NT2/D1 (cell line): ENCODE measurements around the gene SCUBE3.

Experiments used
- DNase-seq: peaks from one replicate; pipeline ENCODE4 v3.0.0-alpha.2; 2011; ENCODE audit warnings: low read depth, low spot score
- H3K27me3 ChIP-seq: 2 replicates; pipeline ENCODE4 v1.6.0; 2011; ENCODE audit warnings: mild to moderate bottlenecking; ENCODE audit not compliant: insufficient read length, insufficient read depth
- H3K36me3 ChIP-seq: 2 replicates; pipeline ENCODE4 v1.6.1; 2011; ENCODE audit warnings: mild to moderate bottlenecking, low read length, mixed read lengths; ENCODE audit not compliant: insufficient read depth, insufficient read length
- H3K4me1 ChIP-seq: 2 replicates; pipeline ENCODE4 v1.5.1; 2011; ENCODE audit not compliant: insufficient read depth, insufficient read length
- H3K4me3 ChIP-seq: 2 replicates; pipeline ENCODE4 v1.5.1; 2011; ENCODE audit warnings: low read depth; ENCODE audit not compliant: insufficient read length
- H3K9ac ChIP-seq: 2 replicates; pipeline ENCODE4 v1.6.0; 2011; ENCODE audit warnings: low read depth; ENCODE audit not compliant: insufficient read length
- H3K9me3 ChIP-seq: 2 replicates; pipeline ENCODE4 v1.5.1; 2011; ENCODE audit warnings: mild to moderate bottlenecking, low read length; ENCODE audit not compliant: insufficient read depth
- SUZ12 ChIP-seq: IDR thresholded peaks from 2 replicates; pipeline ENCODE4 v1.6.1; 2011; ENCODE audit not compliant: insufficient read length, insufficient read depth; ENCODE audit errors: extremely low read depth
- YY1 ChIP-seq: IDR thresholded peaks from 2 replicates; pipeline ENCODE4 v1.6.1; 2011; ENCODE audit not compliant: insufficient read length, insufficient read depth
- ZNF274 ChIP-seq: IDR thresholded peaks from 2 replicates; pipeline ENCODE4 v1.6.1; 2011; ENCODE audit warnings: mild to moderate bottlenecking, low read depth, low read length

Gene SCUBE3

GRCh38 chr6:35218456-35218855, 4.7 kb downstream of the SCUBE3 start:
- no peak for DNase-seq
- peak overlapping the region; percentile 62 for H3K9ac ChIP-seq
- peaks cover 23% of the 10 kb centered on the region for H3K4me1 ChIP-seq
- peaks cover 16% of the 10 kb centered on the region for H3K27me3 ChIP-seq
- TF ChIP-seq SUZ12 (no peak), YY1 (no peak), ZNF274 (no peak)
- no peak overlapping the region for H3K4me3 ChIP-seq
- H3K36me3 ChIP-seq = peaks cover 36% of the 10 kb centered on the region
- no peaks in the 10 kb centered on the region for H3K9me3 ChIP-seq

- Histone ChIP-seq H3K9ac (no peak overlapping the region), H3K27me3 (peaks cover 13% of the 10 kb centered on the region), H3K9me3 (no peaks in the 10 kb centered on the region), H3K4me1 (peaks cover 23% of the 10 kb centered on the region), H3K4me3 (no peak overlapping the region), H3K36me3 (peaks cover 41% of the 10 kb centered on the region)
- no peak for DNase-seq
- TF ChIP-seq ZNF274 (no peak), SUZ12 (no peak), YY1 (no peak)
Measured at GRCh38 chr6:35219683-35220326, 6.0 kb downstream of the SCUBE3 start.

GRCh38 chr6:35220711-35221110, 7.0 kb downstream of the SCUBE3 start:
- H3K4me3 ChIP-seq = no peak overlapping the region
- TF ChIP-seq YY1 = no peak
- TF ChIP-seq ZNF274 = no peak
- TF ChIP-seq SUZ12 = no peak
- no peak overlapping the region for H3K9ac ChIP-seq
- peaks cover 46% of the 10 kb centered on the region for H3K36me3 ChIP-seq
- DNase-seq = no peak
- H3K4me1 ChIP-seq = peaks cover 21% of the 10 kb centered on the region
- no peaks in the 10 kb centered on the region for H3K9me3 ChIP-seq
- peaks cover 7% of the 10 kb centered on the region for H3K27me3 ChIP-seq

GRCh38 chr6:35223396-35223795, 9.6 kb downstream of the SCUBE3 start:
- no peak for DNase-seq
- Histone ChIP-seq H3K9me3 (no peaks in the 10 kb centered on the region), H3K4me3 (no peak overlapping the region), H3K4me1 (peaks cover 4% of the 10 kb centered on the region), H3K9ac (no peak overlapping the region), H3K36me3 (peaks cover 48% of the 10 kb centered on the region), H3K27me3 (peaks cover 10% of the 10 kb centered on the region)
- TF ChIP-seq YY1 = no peak
- no peak for TF ChIP-seq ZNF274
- TF ChIP-seq SUZ12 = no peak

- H3K9ac ChIP-seq = no peak overlapping the region
- no peaks in the 10 kb centered on the region for H3K4me1 ChIP-seq
- no peak for DNase-seq
- H3K36me3 ChIP-seq = peaks cover 46% of the 10 kb centered on the region
- TF ChIP-seq ZNF274 = no peak
- no peak for TF ChIP-seq SUZ12
- TF ChIP-seq YY1 = no peak
- H3K27me3 ChIP-seq = peaks cover 10% of the 10 kb centered on the region
- no peak overlapping the region for H3K4me3 ChIP-seq
- no peaks in the 10 kb centered on the region for H3K9me3 ChIP-seq
Measured at GRCh38 chr6:35224720-35225119, 11.0 kb downstream of the SCUBE3 start.

GRCh38 chr6:35228481-35228880, 14.7 kb downstream of the SCUBE3 start:
- H3K4me3 ChIP-seq = no peak overlapping the region
- TF ChIP-seq YY1 (no peak), ZNF274 (no peak), SUZ12 (no peak)
- peaks cover under 1% of the 10 kb centered on the region; the same call in 1 of the 2 replicates for H3K9me3 ChIP-seq
- peaks cover 51% of the 10 kb centered on the region for H3K36me3 ChIP-seq
- no peak overlapping the region for H3K9ac ChIP-seq
- H3K4me1 ChIP-seq = no peaks in the 10 kb centered on the region
- H3K27me3 ChIP-seq = peaks cover 2% of the 10 kb centered on the region
- no peak for DNase-seq

- Histone ChIP-seq H3K4me1 (no peaks in the 10 kb centered on the region), H3K27me3 (peaks cover 2% of the 10 kb centered on the region), H3K9me3 (peaks cover 9% of the 10 kb centered on the region), H3K36me3 (peaks cover 54% of the 10 kb centered on the region), H3K9ac (no peak overlapping the region), H3K4me3 (no peak overlapping the region)
- TF ChIP-seq SUZ12 = no peak
- TF ChIP-seq YY1 = no peak
- no peak for TF ChIP-seq ZNF274
- DNase-seq = no peak
Measured at GRCh38 chr6:35229304-35229703, 15.5 kb downstream of the SCUBE3 start.
